Naive thymus-derived CD8-positive, alpha-beta T cell (primary cell): ENCODE results near the gene MLST8. TPM values are rescaled to one million over a fixed set of nuclear protein-coding genes. Genes with fewer than 3 reads are reported as not detected.

Source experiments
- ATAC-seq, 2 donors: fragments of 150-1000 bp; cut with Tn5 transposase in 1 of 2; sonication (Bioruptor Pico), chemical (Tn5 transposase) in 1 of 2; 1 replicate in 1 of 2; 2 replicates in 1 of 2; pipeline ENCODE4 v1.10.0; 2021; ENCODE audit warnings: mild to moderate bottlenecking in 2 of 2, moderate library complexity in 2 of 2
- POLR2A ChIA-PET: fragments of 350-600 bp; sonication (Branson Sonifier 250); formaldehyde crosslinking; loops from one replicate; lab custom pipeline; 2021; ENCODE audit warnings: antibody characterized with exemption; lab: Charles Lee
- DNase-seq, 10 donors: peaks; one replicate each; pipeline versions ENCODE4 v3.0.0 to v3.0.0-alpha.2; 2020 to 2022
- H3K27ac Mint-ChIP-seq, 10 donors: one replicate each; pipeline ENCODE4 v1.8.0; 2020 to 2022; ENCODE audit warnings: mild to moderate bottlenecking in 10 of 10, mixed read lengths in 10 of 10, moderate library complexity in 4 of 10, inconsistent platforms in 1 of 10
- H3K27me3 Mint-ChIP-seq, 5 donors: one replicate each; pipeline ENCODE4 v1.8.0; 2021 to 2022; ENCODE audit warnings: mixed read lengths in 5 of 5
- H3K36me3 Mint-ChIP-seq, 3 donors: one replicate each; pipeline ENCODE4 v1.8.0; 2020 to 2022; ENCODE audit warnings: mixed read lengths in 3 of 3, mild to moderate bottlenecking in 2 of 3, inconsistent platforms in 1 of 3
- H3K4me1 Mint-ChIP-seq, 4 donors: one replicate each; pipeline ENCODE4 v1.8.0; 2021 to 2022; ENCODE audit warnings: mixed read lengths in 4 of 4
- H3K4me3 Mint-ChIP-seq, 10 donors: one replicate each; pipeline ENCODE4 v1.8.0; 2020 to 2022; ENCODE audit warnings: mild to moderate bottlenecking in 10 of 10, mixed read lengths in 10 of 10, moderate library complexity in 6 of 10, inconsistent platforms in 1 of 10
- H3K9me3 Mint-ChIP-seq, 9 donors: one replicate each; pipeline ENCODE4 v1.8.0; 2020 to 2022; ENCODE audit warnings: mixed read lengths in 9 of 9, mild to moderate bottlenecking in 3 of 9, inconsistent platforms in 1 of 9, moderate library complexity in 1 of 9
- polyA plus RNA-seq, 3 donors: library from polyadenylated mRNA; unstranded; fragments of 300-500 nt; fragmentation: Illumina TruSeq; gene quantifications; one replicate each; pipeline ENCODE4 v1.2.3, GENCODE V29; 2021
- total RNA-seq, 8 experiments: library from RNA in 2 of 8; stranded (reverse) in 2 of 8; gene quantifications; one replicate each; pipeline ENCODE4 v1.2.3 and lab custom pipeline; 2021 to 2026

The MLST8 gene, protein sequence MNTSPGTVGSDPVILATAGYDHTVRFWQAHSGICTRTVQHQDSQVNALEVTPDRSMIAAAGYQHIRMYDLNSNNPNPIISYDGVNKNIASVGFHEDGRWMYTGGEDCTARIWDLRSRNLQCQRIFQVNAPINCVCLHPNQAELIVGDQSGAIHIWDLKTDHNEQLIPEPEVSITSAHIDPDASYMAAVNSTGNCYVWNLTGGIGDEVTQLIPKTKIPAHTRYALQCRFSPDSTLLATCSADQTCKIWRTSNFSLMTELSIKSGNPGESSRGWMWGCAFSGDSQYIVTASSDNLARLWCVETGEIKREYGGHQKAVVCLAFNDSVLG
- total RNA-seq: 10 to 100 TPM; 49.3 to 53.2 TPM
- 10 to 100 TPM; 29.9 to 40.4 (median 30.1) TPM for polyA plus RNA-seq
- 18.4 to 55.2 (median 23.8) reads per million in 6 experiments for total RNA-seq (lab: John Stamatoyannopoulos, UW)

DNA sequence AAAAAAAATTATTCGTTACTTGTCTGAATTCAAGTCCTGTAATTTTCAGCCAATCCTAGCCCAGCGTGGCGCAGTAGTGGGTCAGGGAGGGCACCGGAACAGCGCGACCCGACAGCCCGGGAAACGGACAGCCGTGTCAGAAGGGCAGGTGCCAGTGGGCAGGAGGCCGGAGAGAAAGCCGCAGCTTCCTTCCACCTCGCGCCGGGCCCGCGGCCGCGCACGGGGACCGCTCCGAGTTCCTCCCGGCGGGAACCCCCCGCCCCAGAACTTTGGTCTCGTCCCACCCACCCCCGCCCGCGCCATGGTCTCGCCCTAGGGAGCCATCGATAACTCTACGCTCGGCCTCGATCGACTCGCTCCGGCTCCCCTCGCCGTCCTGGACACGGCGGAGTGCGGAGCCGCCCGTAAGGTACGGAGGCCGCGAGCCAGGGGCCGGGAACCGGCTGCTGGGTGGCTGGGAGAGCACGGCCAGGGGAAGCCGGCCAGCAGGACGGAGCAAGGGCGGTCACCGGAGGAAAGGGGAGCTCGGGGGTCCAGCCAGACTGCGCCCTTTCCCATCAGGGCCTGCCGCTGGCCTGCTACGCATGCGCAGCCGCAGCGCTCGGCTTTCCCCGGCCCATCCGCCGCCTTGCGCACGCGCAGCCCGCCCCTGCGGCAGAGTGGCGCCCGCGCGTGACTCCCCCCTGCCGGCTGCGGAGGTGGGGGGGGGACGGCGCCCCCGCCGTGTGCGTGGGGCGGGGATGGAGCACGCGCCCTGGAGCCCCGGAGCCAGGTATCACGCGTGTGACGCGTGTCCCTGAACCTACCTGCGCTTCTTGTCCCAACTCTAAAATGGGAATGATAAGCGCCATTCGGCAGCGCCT is at the start of gene MLST8:
Gene MLST8 (plus strand): TSS at position 351 of the 863 bp plus-strand sequence. CDS start 632 bp downstream, outside the sequence.
- Mint-ChIP-seq H3K36me3 (peaks cover 0 to 22% (median 8%) of the 10 kb centered on the region in 3 donors), H3K4me3 (peak within 1 kb of the TSS; percentile 75 to 90 (median 86)), H3K9me3 (no peaks in the 10 kb centered on the region), H3K27ac (peak within 1 kb of the TSS; percentile 84 to 95 (median 92)), H3K27me3 (peaks cover 0 to 1% (median 0%) of the 10 kb centered on the region in 5 donors), H3K4me1 (peaks cover 11 to 28% (median 25%) of the 10 kb centered on the region in 4 donors)
- ATAC-seq: peak; percentile 84 to 86
- POLR2A ChIA-PET: interaction anchor here (0.6 to 5.3 kb wide), 19 partner anchors 10 to 476 kb away, joined by 3 to 58 read pairs (median 4); partner anchors contain the start of genes AMDHD2, CASKIN1, E4F1 and ECI1
- DNase-seq: peak; percentile 86 to 99 (median 94)

DNA sequence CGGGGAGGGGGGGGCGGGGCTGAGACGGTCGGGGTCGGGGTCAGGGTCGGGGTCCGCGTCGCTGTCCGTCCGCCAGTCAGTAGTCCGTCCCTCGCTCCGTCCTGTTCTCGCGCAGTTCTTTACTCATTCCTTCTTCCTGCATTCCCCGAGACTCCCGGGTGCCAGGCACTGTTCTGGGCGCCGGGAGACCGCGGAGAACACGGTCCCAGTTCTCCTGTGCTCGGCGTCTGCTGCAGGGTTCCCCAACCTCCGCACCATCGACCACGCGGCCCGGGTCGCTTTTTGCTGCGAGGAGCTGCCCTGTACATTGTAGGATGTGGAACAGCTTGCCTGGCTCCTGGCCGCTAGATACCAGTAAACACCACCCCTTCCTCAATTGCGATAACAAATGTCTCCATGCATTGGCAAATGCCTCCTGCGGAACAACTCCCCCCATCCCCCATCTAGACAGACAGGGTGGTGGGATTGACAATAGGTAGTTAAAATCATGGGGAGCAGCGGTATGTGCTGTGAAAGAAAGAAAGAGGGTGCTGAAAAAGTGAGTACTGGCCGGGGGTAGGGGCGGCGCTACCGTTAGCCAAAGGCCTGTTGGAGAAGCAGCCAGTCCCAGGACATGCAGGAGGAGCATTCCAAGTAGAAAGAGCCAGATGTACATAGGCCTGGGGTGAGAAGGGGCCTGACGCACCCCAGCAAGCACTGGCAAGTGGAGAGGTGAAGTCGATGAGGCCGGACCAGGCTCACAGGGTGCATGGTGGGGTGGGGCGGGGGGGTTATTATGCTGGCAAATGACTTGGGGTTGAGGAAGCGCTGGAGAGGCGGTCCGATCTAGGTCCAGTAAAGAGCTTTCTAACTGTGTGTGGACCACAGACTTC is 49.0 kb upstream of the MLST8 start:
- ATAC-seq: no peak
- no peak for DNase-seq
- POLR2A ChIA-PET: interaction anchor here (0.7 to 6.0 kb wide), 38 partner anchors 10 to 1461 kb away, joined by 3 to 48 read pairs (median 8); partner anchors contain the start of genes AMDHD2, ATP6V0C, CCNF and E4F1
- no peaks in the 10 kb centered on the region for H3K27me3 Mint-ChIP-seq
- peaks cover 0 to 13% (median 3%) of the 10 kb centered on the region in 3 donors for H3K36me3 Mint-ChIP-seq
- H3K9me3 Mint-ChIP-seq: no peaks in the 10 kb centered on the region
- peak overlapping the region; percentile 67 to 95 (median 93) for H3K27ac Mint-ChIP-seq
- peak overlapping the region; percentile 87 to 96 (median 94) for H3K4me3 Mint-ChIP-seq
- peaks cover 21 to 67% (median 64%) of the 10 kb centered on the region in 4 donors for H3K4me1 Mint-ChIP-seq

DNA sequence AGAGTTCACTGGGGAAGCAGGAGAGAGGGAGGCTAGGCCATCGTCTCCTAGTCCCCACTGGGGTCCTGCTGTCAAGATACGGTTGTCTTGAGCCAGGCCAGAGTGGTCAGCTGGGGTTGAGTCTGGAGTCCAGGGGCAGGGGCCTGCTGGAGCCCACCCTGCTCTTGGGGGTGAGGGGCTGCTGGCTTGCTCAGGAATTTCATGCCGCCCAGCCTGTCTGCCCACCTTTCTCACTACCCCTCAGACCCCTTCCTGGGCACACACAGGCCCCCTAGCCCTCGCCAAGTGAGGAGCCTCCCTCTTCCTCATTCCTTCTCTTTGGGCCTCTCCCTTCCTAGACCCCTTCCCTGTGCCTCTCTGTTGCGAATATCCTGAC is 48.4 kb upstream of the MLST8 start:
- ATAC-seq (no peak), DNase-seq (no peak)
- peaks cover 0 to 9% (median 0%) of the 10 kb centered on the region in 3 donors for H3K36me3 Mint-ChIP-seq
- POLR2A ChIA-PET: interaction anchor here (2.5 to 2.8 kb wide), 2 partner anchors 10 to 192 kb away, joined by 20 to 48 read pairs; partner anchors contain the start of genes RNF151 and RPS2
- H3K4me3 Mint-ChIP-seq: peak overlapping the region; percentile 87 to 96 (median 94)
- peak overlapping the region in 9 of 10 donors; percentile 18 to 95 (median 73) for H3K27ac Mint-ChIP-seq
- H3K27me3 Mint-ChIP-seq: no peaks in the 10 kb centered on the region
- no peaks in the 10 kb centered on the region for H3K9me3 Mint-ChIP-seq
- H3K4me1 Mint-ChIP-seq: peaks cover 20 to 62% (median 58%) of the 10 kb centered on the region in 4 donors

DNA sequence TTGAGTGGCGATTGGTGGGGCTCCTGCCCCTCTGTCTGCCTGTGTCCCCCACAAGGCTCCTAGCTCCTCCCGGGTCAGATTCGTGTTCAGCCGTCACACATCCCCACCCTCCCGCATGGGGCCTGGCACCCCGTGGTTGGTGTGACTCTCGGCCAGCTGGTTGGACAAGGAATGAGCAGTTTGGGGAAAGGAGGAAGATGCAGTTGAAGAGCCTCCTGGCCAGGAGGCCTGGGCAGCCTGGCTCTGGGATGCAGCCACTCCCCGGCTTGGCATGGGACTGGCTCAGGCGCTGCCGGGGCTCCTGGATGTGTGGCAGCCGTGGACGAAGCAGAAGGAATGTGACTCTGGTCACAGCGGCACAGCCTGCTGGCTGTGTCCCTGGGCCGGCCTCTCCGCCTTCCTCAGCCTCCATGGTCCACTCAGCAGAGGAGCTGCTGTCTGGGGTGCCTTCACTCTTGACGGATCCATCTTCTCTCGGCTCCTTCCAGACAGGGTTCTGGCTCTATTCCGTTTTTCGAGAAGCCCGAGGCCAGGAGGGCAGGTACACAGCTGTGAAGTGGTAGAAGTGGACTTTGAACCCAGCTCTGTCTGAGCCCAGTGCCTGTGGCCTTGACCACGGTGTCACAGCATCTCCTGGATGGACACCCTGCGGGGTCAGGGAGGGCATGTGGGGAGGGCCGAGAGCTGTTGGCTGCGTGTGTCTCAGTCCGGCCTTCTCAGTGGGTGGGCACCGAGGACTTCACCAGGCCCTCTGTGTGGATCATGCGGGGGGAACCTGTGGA is 47.6 kb upstream of the MLST8 start:
- POLR2A ChIA-PET: no interaction called here
- peak overlapping the region in 4 of 10 donors; percentile 18 to 73 (median 60) for H3K27ac Mint-ChIP-seq
- H3K9me3 Mint-ChIP-seq: no peaks in the 10 kb centered on the region
- no peak for ATAC-seq
- DNase-seq: no peak
- no peaks in the 10 kb centered on the region for H3K27me3 Mint-ChIP-seq
- H3K4me3 Mint-ChIP-seq: peak overlapping the region in 8 of 10 donors; percentile 27 to 95 (median 90)
- H3K4me1 Mint-ChIP-seq: peaks cover 22 to 60% (median 53%) of the 10 kb centered on the region in 4 donors
- peaks cover 0 to 8% (median 0%) of the 10 kb centered on the region in 3 donors for H3K36me3 Mint-ChIP-seq

DNA sequence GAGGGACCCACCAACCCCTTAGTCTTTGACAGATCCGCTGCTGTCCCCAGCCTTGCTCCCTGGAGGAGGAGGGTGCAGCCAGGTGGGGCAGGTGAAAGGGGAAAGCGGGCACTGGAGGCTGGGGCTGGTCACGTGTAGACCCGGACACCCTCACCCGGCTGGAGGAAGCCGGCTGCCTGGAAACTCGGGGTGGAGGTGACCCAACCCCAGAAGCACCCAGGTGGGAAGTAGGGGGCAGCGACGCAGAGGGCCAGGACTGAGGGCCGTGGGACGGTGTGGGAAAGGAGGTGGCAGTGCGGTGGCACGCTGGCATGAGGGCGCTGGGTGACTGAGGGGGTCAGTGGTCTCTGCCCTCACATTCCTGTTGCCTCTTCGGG is 47.0 kb upstream of the MLST8 start:
- Mint-ChIP-seq H3K36me3 (peaks cover 0 to 7% (median 0%) of the 10 kb centered on the region in 3 donors), H3K4me3 (peak overlapping the region in 1 of 10 donors; percentile 93)

DNA sequence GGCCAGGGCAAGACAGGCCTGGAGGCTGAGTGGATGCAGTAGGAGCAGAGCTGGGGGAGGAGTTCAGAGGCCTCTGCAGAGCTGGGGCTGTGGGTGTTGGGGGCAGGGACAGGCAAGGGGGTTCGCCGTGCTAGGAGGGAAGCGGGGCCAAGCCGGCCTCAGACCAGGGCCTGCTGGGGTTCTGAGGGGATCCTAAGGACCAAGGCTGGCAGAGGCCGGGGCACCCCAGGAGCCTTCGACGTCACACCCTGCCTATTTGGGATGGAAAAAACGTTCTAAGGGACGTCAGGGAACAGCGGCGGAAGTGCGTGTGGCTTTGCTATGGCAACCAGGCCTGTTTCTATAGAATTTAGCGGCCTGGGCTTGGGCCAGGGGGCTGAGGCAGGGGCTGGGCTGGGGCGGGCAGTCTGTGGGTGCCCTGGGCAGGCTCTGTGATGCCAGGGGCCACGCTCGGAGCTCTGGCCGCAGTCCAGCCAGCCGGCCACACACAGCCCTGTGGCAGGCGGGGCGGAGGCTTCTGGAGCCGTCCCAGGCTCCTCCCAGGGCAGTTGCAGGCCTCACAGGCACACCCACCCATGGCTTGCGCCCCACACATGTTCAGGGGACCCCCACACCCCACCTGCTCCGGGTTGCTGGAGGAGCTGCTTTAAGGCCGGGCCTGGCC is 45.9 kb upstream of the MLST8 start:
- H3K27me3 Mint-ChIP-seq: no peaks in the 10 kb centered on the region
- H3K4me1 Mint-ChIP-seq: peaks cover 20 to 46% (median 37%) of the 10 kb centered on the region in 4 donors
- peak overlapping the region in 2 of 10 donors; percentile 19 to 33 for H3K27ac Mint-ChIP-seq
- DNase-seq: no peak
- peaks cover 0 to 4% (median 0%) of the 10 kb centered on the region in 3 donors for H3K36me3 Mint-ChIP-seq
- H3K9me3 Mint-ChIP-seq: no peaks in the 10 kb centered on the region
- POLR2A ChIA-PET: no interaction called here
- H3K4me3 Mint-ChIP-seq: peak overlapping the region in 1 of 10 donors; percentile 70
- no peak for ATAC-seq

More for the DNA sequence above, 47.0 kb upstream of the MLST8 start:
- peaks cover 22 to 57% (median 48%) of the 10 kb centered on the region in 4 donors for H3K4me1 Mint-ChIP-seq
- no peaks in the 10 kb centered on the region for H3K9me3 Mint-ChIP-seq
- DNase-seq (no peak), ATAC-seq (no peak)
- H3K27me3 Mint-ChIP-seq: no peaks in the 10 kb centered on the region
- POLR2A ChIA-PET: no interaction called here
- peak overlapping the region in 1 of 10 donors; percentile 61 for H3K27ac Mint-ChIP-seq

DNA sequence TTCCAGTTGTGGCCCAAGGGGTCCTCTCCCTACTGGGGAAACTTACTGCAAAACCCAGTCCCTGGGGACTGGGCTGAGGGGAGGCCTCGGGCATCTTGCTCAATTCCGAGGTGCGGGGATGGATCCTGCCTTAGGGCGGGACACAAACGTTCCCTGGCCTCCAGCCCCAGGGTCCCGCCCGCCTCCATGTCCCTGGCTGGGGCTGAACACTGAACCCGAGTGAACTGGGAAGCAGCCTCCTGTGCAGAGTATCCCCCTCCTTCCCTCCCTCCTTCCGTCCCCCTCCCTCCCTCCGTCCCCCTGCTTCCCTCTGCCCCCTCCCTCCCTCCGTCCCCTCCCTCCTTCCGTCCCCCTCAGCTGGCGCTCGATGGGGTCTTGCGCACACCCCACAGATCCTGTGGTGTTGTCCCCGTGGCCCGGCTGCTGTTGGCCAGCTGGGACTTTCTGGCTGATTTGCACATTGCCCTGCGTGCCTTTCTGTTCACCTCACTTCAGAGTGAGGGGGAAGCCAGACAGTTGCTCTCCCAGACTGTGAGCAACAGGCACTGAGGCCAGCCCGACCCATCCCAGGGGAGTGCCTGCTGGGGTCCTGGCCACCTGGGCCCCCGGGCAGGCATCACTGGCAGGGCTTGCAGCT is 44.2 kb upstream of the MLST8 start:
- ATAC-seq: no peak

DNA sequence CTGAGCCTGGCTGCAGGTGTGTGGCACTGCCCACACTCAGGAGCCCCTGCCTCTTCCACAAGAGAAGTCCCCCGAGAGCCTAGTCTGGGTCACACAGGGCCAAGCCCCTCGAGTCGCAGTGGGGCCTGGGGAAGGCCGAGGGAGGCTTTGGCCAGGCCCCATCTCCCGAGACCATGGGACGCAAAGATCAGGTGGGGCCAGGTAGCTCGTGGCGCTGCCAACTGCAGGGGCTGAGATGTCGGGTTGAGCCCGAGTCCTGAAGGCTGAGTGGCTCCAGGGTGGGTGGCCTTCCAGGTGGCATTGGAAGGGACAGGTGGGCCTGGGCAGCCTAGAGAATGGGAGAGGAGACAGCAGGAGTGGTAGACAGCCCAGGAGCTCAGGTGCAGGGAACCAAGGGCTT is 43.3 kb upstream of the MLST8 start:
- ATAC-seq: no peak
- peaks cover 14 to 26% (median 19%) of the 10 kb centered on the region in 4 donors for H3K4me1 Mint-ChIP-seq
- no peaks in the 10 kb centered on the region for H3K27me3 Mint-ChIP-seq
- no peaks in the 10 kb centered on the region for H3K9me3 Mint-ChIP-seq
- H3K27ac Mint-ChIP-seq: peak overlapping the region in 4 of 10 donors; percentile 36 to 83 (median 58)
- peaks cover 0 to 3% (median 0%) of the 10 kb centered on the region in 3 donors for H3K36me3 Mint-ChIP-seq
- no peak overlapping the region for H3K4me3 Mint-ChIP-seq
- POLR2A ChIA-PET: no interaction called here
- no peak for DNase-seq

More for the DNA sequence above, 44.2 kb upstream of the MLST8 start:
- POLR2A ChIA-PET: interaction anchor here (1.0 kb wide), 1 partner anchor 177 kb away, joined by 3 read pairs; the partner anchor contains the start of gene GFER
- peak overlapping the region in 3 of 10 donors; percentile 29 to 72 (median 33) for H3K27ac Mint-ChIP-seq
- no peaks in the 10 kb centered on the region for H3K27me3 Mint-ChIP-seq
- no peaks in the 10 kb centered on the region for H3K9me3 Mint-ChIP-seq
- H3K36me3 Mint-ChIP-seq: peaks cover 0 to under 1% (median 0%) of the 10 kb centered on the region in 3 donors
- H3K4me3 Mint-ChIP-seq: no peak overlapping the region
- H3K4me1 Mint-ChIP-seq: peaks cover 20 to 34% (median 27%) of the 10 kb centered on the region in 4 donors
- no peak for DNase-seq

DNA sequence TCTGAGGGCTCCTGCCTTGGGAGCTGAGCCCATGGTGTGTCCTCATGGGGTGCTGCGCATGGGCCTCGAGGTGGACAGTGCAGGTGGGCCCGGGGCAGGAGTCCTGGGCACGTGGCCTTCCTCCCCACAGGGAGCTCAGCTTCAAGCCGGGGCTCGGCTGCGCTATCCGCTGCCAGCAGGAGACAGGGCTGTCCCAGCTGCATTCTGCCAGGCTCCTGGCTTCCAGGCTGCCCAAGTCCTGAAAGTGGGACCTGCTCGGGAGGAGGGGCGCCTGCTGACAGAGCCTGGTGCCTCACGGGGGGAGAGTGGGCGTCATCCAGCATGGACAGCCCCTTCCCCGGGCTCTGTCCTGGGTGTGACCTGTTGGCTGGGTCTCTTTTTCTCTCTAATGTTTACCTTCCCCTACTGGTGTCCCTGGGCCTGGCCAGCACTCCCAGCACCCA is 42.6 kb upstream of the MLST8 start:
- Mint-ChIP-seq H3K27me3 (no peaks in the 10 kb centered on the region), H3K9me3 (no peaks in the 10 kb centered on the region), H3K4me3 (no peak overlapping the region), H3K4me1 (peaks cover 8 to 19% (median 12%) of the 10 kb centered on the region in 4 donors), H3K36me3 (peaks cover 0 to 3% (median 0%) of the 10 kb centered on the region in 3 donors), H3K27ac (no peak overlapping the region)
- no peak for ATAC-seq
- DNase-seq: no peak
- POLR2A ChIA-PET: interaction anchor here (0.6 kb wide), 1 partner anchor 1624 kb away, joined by 3 read pairs; no protein-coding TSS in a partner anchor
